OCI-LY7 (cell line): ENCODE results near the gene DZIP1L. TPM values are rescaled to one million over a fixed set of nuclear protein-coding genes. Genes with fewer than 3 reads are reported as not detected.
"Not testable (repeated sequence)": the region's sequence is repeated elsewhere in the genome, so short reads cannot be mapped to it uniquely, and the experiment has no call there.

Experiments
- BruUV-seq: library from RNA; stranded (reverse); fragments of 400-500 nt; replicated peaks from 2 replicates; lab custom pipeline; 2021; lab: Mats Ljungman, UMichigan
- CTCF ChIA-PET: fragments of 300-600 bp; sonication (Branson Sonifier 250); formaldehyde crosslinking; loops from one replicate; lab custom pipeline; 2022; ENCODE audit warnings: antibody characterized with exemption; ENCODE audit not compliant: unreplicated experiment; lab: Charles Lee
- POLR2A ChIA-PET: fragments of 300-600 bp; sonication (Branson Sonifier 250); formaldehyde crosslinking; loops from one replicate; lab custom pipeline; 2022; ENCODE audit warnings: antibody characterized with exemption; lab: Charles Lee
- DNase-seq: peaks from one replicate; pipeline ENCODE4 v3.0.0-alpha.2; 2015; ENCODE audit warnings: low spot score
- H2AFZ ChIP-seq: fragments of 200-600 bp; sonication (generic), shearing (Covaris generic); 2 replicates; pipeline ENCODE4 v1.6.1; 2014; ENCODE audit warnings: mild to moderate bottlenecking, antibody characterized with exemption, low read length, moderate library complexity
- H3K27ac ChIP-seq: fragments of 200-600 bp; sonication (generic); 2 replicates; pipeline ENCODE4 v1.5.1; 2014; ENCODE audit warnings: mixed run types, low read depth, mild to moderate bottlenecking, moderate library complexity, low read length, inconsistent platforms; ENCODE audit not compliant: poor library complexity, severe bottlenecking
- H3K36me3 ChIP-seq: fragments of 200-600 bp; sonication (generic); 2 replicates; pipeline ENCODE4 v1.6.1; 2014; ENCODE audit warnings: mild to moderate bottlenecking, antibody characterized with exemption, low read length, moderate library complexity, mixed read lengths; ENCODE audit not compliant: insufficient read depth
- H3K4me1 ChIP-seq: fragments of 200-600 bp; sonication (generic); 2 replicates; pipeline ENCODE4 v1.5.1; 2014; ENCODE audit warnings: mild to moderate bottlenecking, low read length; ENCODE audit not compliant: insufficient read depth, poor library complexity, severe bottlenecking
- H3K4me2 ChIP-seq: fragments of 200-600 bp; sonication (generic); 2 replicates; pipeline ENCODE4 v1.6.1; 2014; ENCODE audit warnings: mild to moderate bottlenecking, low read length
- H3K4me3 ChIP-seq: fragments of 200-600 bp; sonication (generic); 2 replicates; pipeline ENCODE4 v1.5.1; 2014; ENCODE audit warnings: mild to moderate bottlenecking, low read depth, low read length; ENCODE audit not compliant: poor library complexity, severe bottlenecking
- H3K79me2 ChIP-seq: fragments of 200-600 bp; sonication (generic); 2 replicates; pipeline ENCODE4 v1.6.1; 2016; ENCODE audit warnings: low read depth, mild to moderate bottlenecking, low read length, moderate library complexity, mixed read lengths; ENCODE audit not compliant: insufficient read depth
- H3K9me2 ChIP-seq: fragments of 200-600 bp; sonication (generic); 2 replicates; pipeline ENCODE4 v1.6.1; 2016; ENCODE audit warnings: mild to moderate bottlenecking, low read length, mixed read lengths; ENCODE audit not compliant: insufficient read depth
- H3K9me3 ChIP-seq: fragments of 200-600 bp; sonication (generic); 2 replicates; pipeline ENCODE4 v1.6.1; 2014; ENCODE audit warnings: mild to moderate bottlenecking, mixed run types, low read length, mixed read lengths
- H4K20me1 ChIP-seq: fragments of 200-600 bp; sonication (generic); 2 replicates; pipeline ENCODE4 v1.6.1; 2014; ENCODE audit warnings: mild to moderate bottlenecking, antibody characterized with exemption, low read length, moderate library complexity, mixed read lengths; ENCODE audit not compliant: insufficient read depth
- CTCF ChIP-seq: fragments of 200-600 bp; sonication (generic); conservative IDR thresholded peaks from 2 replicates; pipeline ENCODE4 v1.5.1; 2014; ENCODE audit warnings: mild to moderate bottlenecking, antibody characterized with exemption, low read length, moderate library complexity, mixed read lengths
- EZH2phosphoT487 ChIP-seq: fragments of 200-600 bp; sonication (generic); IDR thresholded peaks from 2 replicates; pipeline ENCODE4 v1.6.1; 2018; ENCODE audit warnings: low read depth, borderline replicate concordance, mild to moderate bottlenecking, mixed run types, antibody characterized with exemption, low read length, moderate library complexity, mixed read lengths
- intact Hi-C: fragments of 100-400 bp; cut with micrococcal nuclease; formaldehyde crosslinking; loops from one replicate; pipeline ENCODE4 v1.10.0; 2022; ENCODE audit not compliant: unreplicated experiment
- total RNA-seq, 2 experiments: library from RNA; depleted of rRNA in 1 of 2; stranded (reverse); fragments of >200 nt in 1 of 2; shearing (Covaris generic) in 1 of 2; gene quantifications; 2 replicates each; pipeline ENCODE4 v1.2.3, GENCODE V29; 2014 to 2022

The DZIP1L gene
- total RNA-seq, 2 experiments from 2014 or later, result not detected

DNA sequence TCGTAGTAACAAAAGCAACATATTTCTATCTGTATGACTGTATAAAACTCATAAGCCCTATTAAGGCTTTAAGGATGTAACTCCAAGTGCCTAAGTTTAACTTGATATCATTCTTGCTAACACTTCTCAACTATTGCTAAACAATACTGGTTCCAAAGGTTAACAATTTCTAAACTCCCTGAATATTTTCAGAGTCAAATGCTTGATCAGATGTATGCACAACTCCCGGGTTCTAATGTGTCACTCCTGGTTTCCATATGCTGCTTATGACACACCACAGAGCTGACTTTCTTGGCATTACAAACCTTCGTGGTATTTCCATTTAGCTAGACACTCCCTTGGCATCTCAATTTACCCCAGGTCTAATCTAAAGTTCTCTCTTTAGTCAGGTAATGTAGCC lies 26.3 kb downstream of the DZIP1L start:
- Histone ChIP-seq H3K4me2 (no peak overlapping the region), H3K79me2 (no peaks in the 10 kb centered on the region), H4K20me1 (no peaks in the 10 kb centered on the region), H3K4me3 (no peak overlapping the region), H3K9me3 (no peaks in the 10 kb centered on the region), H3K4me1 (no peaks in the 10 kb centered on the region), H3K36me3 (no peaks in the 10 kb centered on the region), H3K9me2 (no peaks in the 10 kb centered on the region), H2AFZ (no peak overlapping the region), H3K27ac (no peak overlapping the region)
- CTCF ChIA-PET, result interaction anchor here (0.8 kb wide), 1 partner anchor 12 kb away, joined by 5 read pairs; no protein-coding TSS in a partner anchor
- DNase-seq, result no peak
- intact Hi-C loops, result no loop called here
- BruUV-seq, result no TSS peak
- no peak for TF ChIP-seq EZH2phosphoT487
- POLR2A ChIA-PET, result no interaction called here

GRCh38 chr3:138085745-138086144 lies 29.7 kb downstream of the DZIP1L start:
- H3K4me1 ChIP-seq, intact Hi-C loops, H3K27ac ChIP-seq, H3K4me2 ChIP-seq, H3K4me3 ChIP-seq, CTCF ChIA-PET, H3K79me2 ChIP-seq, H4K20me1 ChIP-seq, BruUV-seq, H3K9me2 ChIP-seq, H2AFZ ChIP-seq, DNase-seq, H3K9me3 ChIP-seq, H3K36me3 ChIP-seq, POLR2A ChIA-PET: not testable (repeated sequence)

DNA sequence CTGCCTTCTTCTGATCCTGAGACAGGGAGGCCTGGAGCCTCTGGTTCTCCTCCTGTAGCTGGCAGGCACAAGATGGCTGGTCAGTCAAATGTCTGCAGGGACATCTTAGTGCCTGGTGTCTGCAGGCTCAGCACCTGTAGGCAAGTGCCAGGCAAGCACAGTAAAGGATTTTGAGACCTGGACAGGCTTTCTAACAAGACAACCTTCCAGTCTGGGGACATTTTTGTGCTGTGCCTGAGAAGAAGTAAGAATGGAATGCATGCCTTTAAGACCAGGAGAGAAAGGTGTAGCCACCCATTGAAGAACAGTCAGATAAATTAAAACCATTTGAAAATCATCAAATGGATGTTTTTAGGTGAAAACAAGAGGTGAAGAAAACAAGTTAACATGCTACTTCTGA lies 31.2 kb downstream of the DZIP1L start:
- POLR2A ChIA-PET, result no interaction called here
- CTCF ChIA-PET, result no interaction called here
- H2AFZ ChIP-seq, result no peak overlapping the region
- intact Hi-C loops, result no loop called here
- H3K36me3 ChIP-seq, result no peaks in the 10 kb centered on the region
- no peaks in the 10 kb centered on the region for H3K4me1 ChIP-seq
- no peak overlapping the region for H3K27ac ChIP-seq
- BruUV-seq, result no TSS peak
- no peak for TF ChIP-seq CTCF
- no peak for TF ChIP-seq EZH2phosphoT487
- H3K4me3 ChIP-seq, result no peak overlapping the region
- DNase-seq, result no peak
- no peaks in the 10 kb centered on the region for H3K9me3 ChIP-seq
- H3K79me2 ChIP-seq, result no peaks in the 10 kb centered on the region
- no peaks in the 10 kb centered on the region for H3K9me2 ChIP-seq
- no peak overlapping the region for H3K4me2 ChIP-seq
- no peaks in the 10 kb centered on the region for H4K20me1 ChIP-seq

DNA sequence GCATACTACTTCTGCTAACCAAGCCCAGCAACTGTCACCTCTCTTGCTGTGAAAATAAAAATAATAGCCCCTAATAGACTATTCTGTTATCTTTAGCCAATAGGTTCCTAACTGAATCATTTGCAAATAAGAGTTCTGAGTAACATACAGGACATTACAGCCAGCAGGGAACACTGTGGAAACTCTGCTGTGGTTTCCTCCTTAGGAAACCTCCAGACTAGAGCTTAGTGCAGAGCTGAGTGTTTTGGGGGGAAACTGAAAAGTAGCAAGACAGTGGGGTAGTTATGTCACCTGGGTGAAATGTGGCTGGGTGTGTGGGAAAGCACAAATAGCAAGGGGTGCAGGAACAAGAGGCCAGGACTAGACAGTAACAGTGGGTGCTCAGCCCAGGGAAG lies 32.4 kb downstream of the DZIP1L start:
- no peak overlapping the region for H3K4me2 ChIP-seq
- H3K4me3 ChIP-seq, result no peak overlapping the region
- no peak overlapping the region for H2AFZ ChIP-seq
- H4K20me1 ChIP-seq, result no peaks in the 10 kb centered on the region
- intact Hi-C loops, result no loop called here
- H3K79me2 ChIP-seq, result no peaks in the 10 kb centered on the region
- H3K9me2 ChIP-seq, result no peaks in the 10 kb centered on the region
- ChIA-PET POLR2A (no interaction called here), CTCF (no interaction called here)
- H3K9me3 ChIP-seq, result no peaks in the 10 kb centered on the region
- no peak for TF ChIP-seq CTCF
- TF ChIP-seq EZH2phosphoT487, result no peak
- no peaks in the 10 kb centered on the region for H3K36me3 ChIP-seq
- no peak overlapping the region for H3K27ac ChIP-seq
- no TSS peak for BruUV-seq
- no peak for DNase-seq
- no peaks in the 10 kb centered on the region for H3K4me1 ChIP-seq
